Epithelial cell of proximal tubule (primary cell): Measurements from ENCODE around the gene REPS1. TPM values are rescaled to one million over a fixed set of nuclear protein-coding genes. Genes with fewer than 3 reads are reported as not detected.
"Not testable (repeated sequence)": the region's sequence is repeated elsewhere in the genome, so short reads cannot be mapped to it uniquely, and the experiment has no call there.

Source experiments
- DNase-seq: peaks from one replicate; pipeline ENCODE4 v3.0.0-alpha.2; 2011; ENCODE audit warnings: low read depth
- H3K4me3 ChIP-seq: 2 replicates; pipeline ENCODE4 v1.5.1; 2011; ENCODE audit warnings: low read depth, mild to moderate bottlenecking, low read length
- total RNA-seq: library from RNA; depleted of rRNA; stranded (reverse); fragments of >200 nt; gene quantifications from 2 replicates; pipeline ENCODE4 v1.2.3, GENCODE V29; 2015
- TF ChIP-seq, protein P1 (sequence below): conservative IDR thresholded peaks from 2 replicates; pipeline ENCODE4 v1.5.1; 2012; ENCODE audit warnings: low read depth, mild to moderate bottlenecking, low read length

Gene REPS1
- total RNA-seq, 1 donor from 2014 or later = 26.8 TPM

DNA sequence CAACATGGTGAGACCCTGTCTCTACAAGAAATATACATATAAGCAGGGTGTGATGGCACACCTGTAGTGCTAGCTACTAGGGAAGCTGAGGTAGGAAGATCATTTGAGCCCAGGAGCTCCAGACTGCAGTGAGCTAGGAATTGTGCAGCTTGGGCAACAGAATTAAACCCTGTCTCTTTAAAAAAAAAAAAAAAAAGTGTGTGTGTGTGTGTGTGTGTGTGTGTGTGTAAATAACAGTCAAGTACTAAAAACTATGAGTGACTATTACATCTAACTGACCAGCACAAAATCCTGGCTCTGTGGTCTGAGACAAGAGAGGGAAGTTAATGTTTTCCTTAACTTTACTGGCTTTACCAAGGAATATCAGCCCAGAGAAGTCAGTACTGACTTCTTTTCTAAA, 32.8 kb downstream of the REPS1 start:
- no peak overlapping the region for H3K4me3 ChIP-seq
- TF ChIP-seq, protein P1, sequence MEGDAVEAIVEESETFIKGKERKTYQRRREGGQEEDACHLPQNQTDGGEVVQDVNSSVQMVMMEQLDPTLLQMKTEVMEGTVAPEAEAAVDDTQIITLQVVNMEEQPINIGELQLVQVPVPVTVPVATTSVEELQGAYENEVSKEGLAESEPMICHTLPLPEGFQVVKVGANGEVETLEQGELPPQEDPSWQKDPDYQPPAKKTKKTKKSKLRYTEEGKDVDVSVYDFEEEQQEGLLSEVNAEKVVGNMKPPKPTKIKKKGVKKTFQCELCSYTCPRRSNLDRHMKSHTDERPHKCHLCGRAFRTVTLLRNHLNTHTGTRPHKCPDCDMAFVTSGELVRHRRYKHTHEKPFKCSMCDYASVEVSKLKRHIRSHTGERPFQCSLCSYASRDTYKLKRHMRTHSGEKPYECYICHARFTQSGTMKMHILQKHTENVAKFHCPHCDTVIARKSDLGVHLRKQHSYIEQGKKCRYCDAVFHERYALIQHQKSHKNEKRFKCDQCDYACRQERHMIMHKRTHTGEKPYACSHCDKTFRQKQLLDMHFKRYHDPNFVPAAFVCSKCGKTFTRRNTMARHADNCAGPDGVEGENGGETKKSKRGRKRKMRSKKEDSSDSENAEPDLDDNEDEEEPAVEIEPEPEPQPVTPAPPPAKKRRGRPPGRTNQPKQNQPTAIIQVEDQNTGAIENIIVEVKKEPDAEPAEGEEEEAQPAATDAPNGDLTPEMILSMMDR = no peak
- no peak for DNase-seq

DNA sequence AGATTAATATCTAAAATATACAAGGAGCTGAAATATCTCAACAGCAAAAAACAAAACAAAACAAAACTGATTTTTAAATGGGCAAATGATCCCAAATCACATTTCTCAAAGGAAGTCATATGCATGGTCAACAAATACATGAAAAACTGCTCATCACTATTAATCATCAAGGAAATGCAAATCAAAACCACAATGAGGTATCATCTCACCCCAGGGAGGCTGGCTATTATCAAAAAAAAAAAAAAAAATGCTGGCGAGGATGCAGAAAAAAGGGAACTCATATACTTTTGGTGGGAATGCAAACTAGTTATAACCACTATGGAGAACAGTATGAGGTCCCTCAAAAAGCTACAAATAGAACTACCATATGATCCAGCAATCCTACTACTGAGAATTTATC, 34.6 kb downstream of the REPS1 start:
- H3K4me3 ChIP-seq = no peak overlapping the region
- TF ChIP-seq, protein P1 = no peak
- no peak for DNase-seq

DNA sequence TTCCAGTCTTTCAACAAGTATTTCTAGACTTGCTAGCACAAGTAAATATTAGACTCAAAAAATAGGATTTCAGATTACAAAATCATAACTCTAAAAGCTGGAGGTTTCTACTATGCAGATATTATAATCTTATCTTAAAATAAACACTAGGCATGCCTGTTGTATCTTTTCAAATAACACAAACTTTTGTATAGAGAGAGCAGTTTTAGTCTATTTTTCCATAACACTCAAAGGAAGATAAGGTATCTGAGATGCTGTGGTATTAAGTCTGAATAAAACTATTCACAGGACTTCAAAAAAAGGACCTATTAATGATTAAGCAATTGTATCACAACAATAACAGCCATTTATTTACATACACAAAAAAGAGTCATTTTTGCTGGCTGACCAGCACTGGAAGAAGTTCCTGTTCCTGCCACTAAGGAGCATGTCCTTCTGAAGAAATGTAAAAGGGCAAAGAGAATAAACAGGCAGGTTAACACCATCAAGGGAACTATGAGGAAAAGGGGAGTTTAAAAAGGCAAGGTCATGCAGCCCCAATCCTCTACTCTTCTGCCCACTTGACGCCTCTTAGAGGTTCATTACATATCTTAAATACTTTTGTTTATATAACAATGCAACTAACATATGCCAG, 39.4 kb downstream of the REPS1 start:
- TF ChIP-seq, protein P1 = no peak
- no peak overlapping the region for H3K4me3 ChIP-seq
- DNase-seq = no peak

DNA sequence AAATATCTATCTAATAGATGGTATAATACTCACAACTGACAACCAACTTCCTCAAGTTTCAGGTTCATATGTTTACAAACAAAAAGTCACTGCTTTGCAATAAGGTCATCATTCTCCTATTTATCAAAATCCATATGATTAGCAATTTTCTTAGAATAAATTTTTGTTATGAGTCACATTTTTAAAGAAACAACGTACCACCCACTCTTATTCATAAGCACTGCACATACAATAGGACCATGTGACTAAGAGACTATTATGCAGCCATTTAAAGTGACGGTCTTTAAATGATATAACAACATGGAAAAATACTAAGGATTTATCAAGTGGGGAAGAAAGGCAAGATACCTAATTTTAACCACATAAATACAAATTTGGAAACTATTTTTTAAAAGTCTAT, 40.0 kb downstream of the REPS1 start:
- no peak overlapping the region for H3K4me3 ChIP-seq
- TF ChIP-seq, protein P1 = no peak
- no peak for DNase-seq

DNA sequence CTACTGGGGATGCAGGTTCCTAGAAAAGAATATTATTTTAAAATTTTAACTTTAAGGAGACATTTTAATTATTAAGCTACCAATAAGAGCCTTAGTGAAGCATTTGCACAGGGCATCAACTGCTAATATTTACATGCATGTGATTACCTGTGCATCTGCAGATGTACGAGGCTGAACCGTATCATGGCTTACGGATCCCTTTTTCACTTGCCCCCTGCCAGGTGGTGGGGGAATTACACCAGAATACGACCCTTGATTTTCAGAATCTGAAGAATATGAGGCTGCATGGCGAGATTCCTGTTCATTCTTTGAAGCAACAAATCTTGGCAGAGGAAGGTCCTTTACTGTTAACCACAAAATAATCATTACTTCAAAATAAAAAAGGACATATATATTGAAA, 42.7 kb downstream of the REPS1 start:
- H3K4me3 ChIP-seq = no peak overlapping the region
- TF ChIP-seq, protein P1 = peak; percentile 30
- no peak for DNase-seq

DNA sequence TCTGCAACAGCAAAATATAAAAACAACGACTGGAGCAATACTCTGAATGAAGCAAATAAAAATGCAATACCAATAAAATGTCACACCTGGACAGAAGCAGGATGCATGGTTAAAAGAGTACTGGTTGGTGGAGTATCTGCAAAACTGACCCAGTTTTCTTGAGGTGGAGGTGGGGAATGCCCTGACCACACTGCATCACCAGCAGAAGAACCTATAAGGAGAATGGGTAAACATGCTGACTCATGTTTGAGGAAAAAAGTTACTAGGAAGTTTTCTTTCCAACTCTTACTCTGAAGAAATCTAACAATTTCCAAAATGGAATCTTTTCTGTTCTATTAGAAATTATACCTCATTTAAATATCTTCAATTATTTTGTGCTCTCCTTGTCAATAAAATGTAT, 43.6 kb downstream of the REPS1 start:
- DNase-seq = peak; percentile 55
- TF ChIP-seq, protein P1 = no peak
- H3K4me3 ChIP-seq = no peak overlapping the region

GRCh38 chr6:138943089-138943625, 44.9 kb downstream of the REPS1 start:
- TF ChIP-seq, protein P1 = no peak

GRCh38 chr6:138936873-138937272, 51.2 kb downstream of the REPS1 start:
- DNase-seq, H3K4me3 ChIP-seq: not testable (repeated sequence)

More at GRCh38 chr6:138943089-138943625, 44.9 kb downstream of the REPS1 start:
- DNase-seq = no peak
- no peak overlapping the region for H3K4me3 ChIP-seq
